H1 (cell line): Measurements from ENCODE around the gene LIPI. TPM values are rescaled to one million over a fixed set of nuclear protein-coding genes. Genes with fewer than 3 reads are reported as not detected.

ENCODE experiments used
- CTCF ChIA-PET: fragments of 300-600 bp; sonication (Branson Sonifier 250); formaldehyde crosslinking; loops from one replicate; lab custom pipeline; 2021; ENCODE audit not compliant: partially characterized antibody; lab: Charles Lee
- POLR2A ChIA-PET: fragments of 300-600 bp; sonication (Branson Sonifier 250); formaldehyde crosslinking; loops from one replicate; lab custom pipeline; 2021; ENCODE audit warnings: inconsistent platforms; ENCODE audit not compliant: partially characterized antibody; lab: Charles Lee
- DNase-seq, 2 experiments: peaks; one replicate each; pipeline versions ENCODE4 v3.0.0 to v3.0.0-alpha.2; 2010 to 2022; ENCODE audit warnings: low spot score in 2 of 2, low read depth in 1 of 2, mixed read lengths in 1 of 2
- FAIRE-seq: peaks from 2 replicates; lab custom pipeline; 2011; peaks lifted over from hg19 to GRCh38; lab: Jason Lieb, UNC
- H2AFZ ChIP-seq: 2 replicates; pipeline ENCODE4 v1.8.1; 2012; ENCODE audit warnings: low read length, inconsistent platforms
- H2AK5ac ChIP-seq: 2 replicates; pipeline ENCODE4 v1.6.1; 2013; ENCODE audit warnings: low read depth, low read length
- H2BK120ac ChIP-seq: replicated peaks from 2 replicates; pipeline ENCODE3; 2013; ENCODE audit warnings: low read depth, low read length, inconsistent platforms
- H2BK12ac ChIP-seq: 2 replicates; pipeline ENCODE4 v1.6.1; 2013; ENCODE audit warnings: low read depth, low read length
- H2BK15ac ChIP-seq: 2 replicates; pipeline ENCODE4 v1.6.1; 2013; ENCODE audit warnings: low read length
- H2BK20ac ChIP-seq: 2 replicates; pipeline ENCODE4 v1.6.1; 2013; ENCODE audit warnings: low read length
- H2BK5ac ChIP-seq: 2 replicates; pipeline ENCODE4 v1.6.1; 2013; ENCODE audit warnings: low read depth, low read length
- H3K14ac ChIP-seq: 2 replicates; pipeline ENCODE4 v1.6.1; 2013; ENCODE audit warnings: inconsistent platforms; ENCODE audit not compliant: insufficient read length
- H3K18ac ChIP-seq: 2 replicates; pipeline ENCODE4 v1.6.1; 2013; ENCODE audit warnings: low read length; ENCODE audit errors: extremely low read depth
- H3K23ac ChIP-seq: 2 replicates; pipeline ENCODE4 v1.6.1; 2013; ENCODE audit warnings: inconsistent platforms; ENCODE audit not compliant: insufficient read length
- H3K23me2 ChIP-seq: 2 replicates; pipeline ENCODE4 v1.6.1; 2013; ENCODE audit warnings: low read depth, low read length
- H3K27ac ChIP-seq: 2 replicates; pipeline ENCODE4 v1.6.1; 2011; ENCODE audit warnings: low read depth, low read length, inconsistent platforms
- H3K27me3 ChIP-seq, 4 experiments: replicated peaks in 1 of 4; 1 replicate in 1 of 4; 2 replicates in 3 of 4; pipeline versions ENCODE4 v1.6.1 to v1.8.1; 2011 to 2013; ENCODE audit warnings: low read length in 3 of 4, mild to moderate bottlenecking in 3 of 4, inconsistent platforms in 2 of 4, mixed read lengths in 2 of 4, moderate library complexity in 1 of 4; ENCODE audit not compliant: control insufficient read depth in 3 of 4, insufficient read depth in 3 of 4; ENCODE audit errors: extremely low read depth in 1 of 4
- H3K36me3 ChIP-seq, 4 experiments: 2 replicates each; pipeline versions ENCODE4 v1.6.1 to v1.8.1; 2011 to 2013; ENCODE audit warnings: mild to moderate bottlenecking in 4 of 4, low read length in 3 of 4, moderate library complexity in 2 of 4, control low read depth in 1 of 4, inconsistent platforms in 1 of 4; ENCODE audit not compliant: insufficient read depth in 4 of 4, control insufficient read depth in 2 of 4
- H3K4ac ChIP-seq: replicated peaks from 2 replicates; pipeline ENCODE3; 2013; ENCODE audit warnings: low read length, low read depth, mixed read lengths, inconsistent platforms; ENCODE audit not compliant: insufficient read length
- H3K4me1 ChIP-seq, 4 experiments: replicated peaks in 1 of 4; 1 replicate in 1 of 4; 2 replicates in 3 of 4; pipeline versions ENCODE4 v1.6.1 to v1.8.1; 2011 to 2013; ENCODE audit warnings: low read length in 3 of 4, inconsistent platforms in 2 of 4, mixed read lengths in 1 of 4; ENCODE audit not compliant: insufficient read depth in 4 of 4, control insufficient read depth in 3 of 4
- H3K4me2 ChIP-seq, 2 experiments: 2 replicates each; pipeline versions ENCODE4 v1.6.1 to v1.8.1; 2011 to 2013; ENCODE audit warnings: low read depth in 2 of 2, low read length in 2 of 2, control low read depth in 1 of 2, inconsistent platforms in 1 of 2, mild to moderate bottlenecking in 1 of 2; ENCODE audit not compliant: insufficient read depth in 1 of 2
- H3K4me3 ChIP-seq, 4 experiments: fragments of 200-600, 300-600 bp in 1 of 4; sonication (generic), shearing (Covaris generic), sonication (Bioruptor Twin) in 1 of 4; 2 replicates each; pipeline versions ENCODE4 v1.5.1 to v1.8.1; 2011 to 2016; ENCODE audit warnings: low read length in 4 of 4, low read depth in 3 of 4, control low read depth in 2 of 4, inconsistent platforms in 2 of 4, mild to moderate bottlenecking in 2 of 4, mixed read lengths in 1 of 4, moderate library complexity in 1 of 4; ENCODE audit not compliant: insufficient read depth in 2 of 4; ENCODE audit errors: extremely low read depth in 1 of 4
- H3K56ac ChIP-seq: replicated peaks from 2 replicates; pipeline ENCODE3; 2013; ENCODE audit warnings: low read depth, mild to moderate bottlenecking, mixed read lengths, low read length, inconsistent platforms; ENCODE audit not compliant: insufficient read length
- H3K79me1 ChIP-seq: 2 replicates; pipeline ENCODE4 v1.6.1; 2013; ENCODE audit warnings: low read depth, low read length, control low read depth
- H3K79me2 ChIP-seq, 2 experiments: 2 replicates each; pipeline versions ENCODE4 v1.6.1 to v1.8.1; 2012 to 2013; ENCODE audit warnings: low read length in 2 of 2, mild to moderate bottlenecking in 2 of 2, inconsistent platforms in 1 of 2; ENCODE audit not compliant: insufficient read depth in 2 of 2, control insufficient read depth in 1 of 2
- H3K9ac ChIP-seq, 4 experiments: replicated peaks in 1 of 4; 1 replicate in 1 of 4; 2 replicates in 3 of 4; pipeline versions ENCODE4 v1.6.1 to v1.8.1; 2011 to 2013; ENCODE audit warnings: low read depth in 3 of 4, low read length in 3 of 4, control low read depth in 2 of 4, mild to moderate bottlenecking in 2 of 4, moderate library complexity in 2 of 4, inconsistent platforms in 1 of 4; ENCODE audit errors: extremely low read depth in 1 of 4
- H3K9me3 ChIP-seq, 2 experiments: 2 replicates each; pipeline versions ENCODE4 v1.6.1 to v1.8.1; 2012 to 2013; ENCODE audit warnings: mild to moderate bottlenecking in 2 of 2, moderate library complexity in 2 of 2, control low read depth in 1 of 2, inconsistent platforms in 1 of 2, low read depth in 1 of 2, low read length in 1 of 2, mixed read lengths in 1 of 2; ENCODE audit not compliant: insufficient read depth in 2 of 2
- H4K20me1 ChIP-seq, 2 experiments: replicated peaks in 1 of 2; 2 replicates each; pipeline versions ENCODE3 to v1.8.1; 2011 to 2013; ENCODE audit warnings: inconsistent platforms in 2 of 2, low read length in 2 of 2, mild to moderate bottlenecking in 1 of 2; ENCODE audit not compliant: insufficient read depth in 2 of 2, control insufficient read depth in 1 of 2
- H4K5ac ChIP-seq: 2 replicates; pipeline ENCODE4 v1.6.1; 2013; ENCODE audit warnings: low read length, low read depth, mixed read lengths, inconsistent platforms; ENCODE audit not compliant: insufficient read length
- H4K8ac ChIP-seq: 2 replicates; pipeline ENCODE4 v1.8.0; 2013; ENCODE audit warnings: mild to moderate bottlenecking, moderate library complexity, low read length, inconsistent platforms; ENCODE audit not compliant: insufficient read depth; ENCODE audit errors: extremely low read depth
- H4K91ac ChIP-seq: replicated peaks from 2 replicates; pipeline ENCODE3; 2013; ENCODE audit warnings: low read length, mixed read lengths, inconsistent platforms; ENCODE audit not compliant: insufficient read length
- EZH2 ChIP-seq: fragments of 200-600 bp; sonication (generic); IDR thresholded peaks from 2 replicates; pipeline ENCODE4 v1.7.1; 2012; ENCODE audit warnings: low read depth, mild to moderate bottlenecking, moderate library complexity, low read length, inconsistent platforms; ENCODE audit not compliant: severe bottlenecking
- WGBS, 2 experiments: shearing (Covaris generic) in 1 of 2; methylation state at CpG; one replicate each; pipeline versions ENCODE4 v1.1.6 to v1.1.7; 2013 to 2015; ENCODE audit warnings: low lambda C conversion rate in 2 of 2, mixed read lengths in 2 of 2, inconsistent platforms in 1 of 2, low coverage in 1 of 2, missing lambda C conversion rate in 1 of 2; ENCODE audit not compliant: insufficient replicate concordance in 2 of 2, insufficient coverage in 1 of 2, insufficient read length in 1 of 2; ENCODE audit errors: extremely low coverage in 1 of 2, missing lambda C conversion rate in 1 of 2; 5-methylcytosine and 5-hydroxymethylcytosine counted together
- polyA plus RNA-seq, 7 experiments: library from polyadenylated mRNA; depleted of rRNA in 3 of 7; stranded (reverse) in 5 of 7; unstranded in 2 of 7; fragments of >200 nt in 5 of 7; fragments of 200-250 nt in 2 of 7; gene quantifications; 1 replicate in 5 of 7; 2 replicates in 1 of 7; 4 replicates in 1 of 7; pipeline versions ENCODE4 v1.2.1 to v1.2.3, GENCODE V29; 2011 to 2013; ENCODE audit warnings: missing spikeins in 2 of 7, mixed read lengths in 2 of 7
- total RNA-seq: library from RNA; stranded (reverse); fragmentation: NEBNext Ultra II Directional; extraction: Animal tissue kit (Norgen Biotek cat#: 25700); gene quantifications from 2 replicates; pipeline ENCODE4 v1.2.1, GENCODE V29; 2021

LIPI gene
- total and polyA plus RNA-seq, 2 of the 8 experiments (the other 6 are each of a cell fraction or from before 2014, with no cell fraction given), result not detected

DNA sequence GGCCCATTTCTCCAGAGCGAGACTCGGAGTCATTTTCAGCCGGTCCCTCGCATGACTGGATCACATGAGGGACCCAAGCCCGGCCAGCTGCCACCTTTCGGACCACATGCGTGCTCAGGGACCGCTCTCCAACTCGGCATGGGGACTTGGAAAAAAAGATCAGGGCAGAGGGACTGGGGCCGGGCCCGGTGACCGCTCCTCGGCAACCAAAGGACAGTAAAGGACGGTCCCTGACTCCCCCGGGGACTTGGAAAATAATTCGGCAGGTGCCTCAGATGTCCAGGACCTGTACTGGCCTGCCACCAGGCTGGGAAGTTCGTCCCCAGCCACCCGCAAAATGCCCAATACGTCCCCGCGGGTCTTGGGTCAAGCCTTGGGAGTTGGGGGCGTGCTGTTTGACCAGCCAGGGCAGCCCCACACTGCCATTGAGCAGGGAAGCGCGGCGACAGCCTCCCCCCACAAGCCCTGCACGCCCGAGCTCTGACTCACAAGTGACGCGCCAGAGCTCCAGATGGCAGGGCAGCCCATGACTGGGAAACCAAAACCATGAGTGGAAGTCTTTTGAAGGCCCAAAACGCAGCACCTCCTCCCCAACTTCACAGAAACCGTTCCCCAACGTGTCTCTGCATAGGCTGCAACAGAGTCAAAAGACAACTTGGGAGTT, 134.5 kb downstream of the LIPI start:
- no peak overlapping the region for H3K4me3 ChIP-seq
- ChIA-PET POLR2A (no interaction called here), CTCF (no interaction called here)
- H3K4ac ChIP-seq, result no peak overlapping the region
- no peak overlapping the region for H3K9ac ChIP-seq
- no peaks in the 10 kb centered on the region for H3K23me2 ChIP-seq
- no peak overlapping the region for H3K23ac ChIP-seq
- H3K56ac ChIP-seq, result no peak overlapping the region
- H4K91ac ChIP-seq, result no peak overlapping the region
- no peak overlapping the region for H2AFZ ChIP-seq
- DNase-seq (no peak), FAIRE-seq (no peak)
- H3K27me3 ChIP-seq, result no peaks in the 10 kb centered on the region
- H4K8ac ChIP-seq, result no peak overlapping the region
- no peaks in the 10 kb centered on the region for H3K79me2 ChIP-seq
- H3K79me1 ChIP-seq, result no peaks in the 10 kb centered on the region
- H4K5ac ChIP-seq, result no peak overlapping the region
- H2BK12ac ChIP-seq, result no peak overlapping the region
- no peak overlapping the region for H3K14ac ChIP-seq
- no peak overlapping the region for H2BK120ac ChIP-seq
- no peak overlapping the region for H2BK5ac ChIP-seq
- no peak overlapping the region for H3K27ac ChIP-seq
- H2BK20ac ChIP-seq, result no peak overlapping the region
- H3K36me3 ChIP-seq, result no peaks in the 10 kb centered on the region
- no peak overlapping the region for H2AK5ac ChIP-seq
- H2BK15ac ChIP-seq, result no peak overlapping the region
- peaks cover 0 to 2% (median 0%) of the 10 kb centered on the region in 4 experiments; a peak in 1 of 7 replicates for H3K4me1 ChIP-seq
- no peaks in the 10 kb centered on the region for H4K20me1 ChIP-seq
- H3K18ac ChIP-seq, result no peak overlapping the region; the same call in 1 of the 2 replicates
- WGBS, 2 experiments, result 83% methylated on average over 29 of the region's 32 CpGs; no CpG with 5 or more reads in 1 of the 2 experiments
- H3K9me3 ChIP-seq, result peaks cover 0 to 12% of the 10 kb centered on the region in 2 experiments; a peak in 1 of 4 replicates
- H3K4me2 ChIP-seq, result no peak overlapping the region
- no peak for TF ChIP-seq EZH2
